AG09319 (cell line): Measurements from ENCODE around the gene TRIM29.

Experiments
- DNase-seq: peaks from one replicate; pipeline ENCODE4 v3.0.0-alpha.2; 2010; ENCODE audit warnings: low read depth; ENCODE audit errors: extremely low read depth
- CTCF ChIP-seq: IDR thresholded peaks from 2 replicates; pipeline ENCODE4 v1.5.1; 2011; ENCODE audit warnings: low read depth, mild to moderate bottlenecking, inconsistent platforms, low read length, moderate library complexity

TRIM29 gene

GRCh38 chr11:120108154-120108784 lies 29.6 kb downstream of the TRIM29 start:
- TF ChIP-seq CTCF: no peak; the same call in none of the 2 replicates
- no peak for DNase-seq

GRCh38 chr11:120107692-120108091 lies 30.2 kb downstream of the TRIM29 start:
- no peak for TF ChIP-seq CTCF
- DNase-seq: no peak

- no peak for TF ChIP-seq CTCF
- no peak for DNase-seq
Measured at GRCh38 chr11:120106354-120107150, 31.4 kb downstream of the TRIM29 start.

GRCh38 chr11:120105576-120105975 lies 32.3 kb downstream of the TRIM29 start:
- no peak for TF ChIP-seq CTCF
- DNase-seq: no peak

GRCh38 chr11:120104041-120104565 lies 33.8 kb downstream of the TRIM29 start:
- no peak for DNase-seq
- TF ChIP-seq CTCF: no peak

GRCh38 chr11:120102864-120103122 lies 35.1 kb downstream of the TRIM29 start:
- no peak for TF ChIP-seq CTCF
- DNase-seq: no peak

- no peak for DNase-seq
Measured at GRCh38 chr11:120102050-120102863, 35.7 kb downstream of the TRIM29 start.

More at GRCh38 chr11:120102050-120102863, 35.7 kb downstream of the TRIM29 start:
- no peak for TF ChIP-seq CTCF
